Gastrocnemius medialis (tissue), 4 donors: Measurements from ENCODE around the gene ABR.

Source experiments
- POLR2A ChIP-seq, 2 donors: fragments of 450-650 bp; IDR thresholded peaks; one replicate each; pipeline ENCODE4 v1.6.1; 2017; ENCODE audit warnings: antibody characterized with exemption in 2 of 2, mild to moderate bottlenecking in 2 of 2, moderate library complexity in 2 of 2
- TF ChIP-seq, protein P1 (sequence below), 5 experiments: fragments of 450-650 bp in 3 of 5; fragments of 200-600 bp in 2 of 5; sonication (generic) in 2 of 5; IDR thresholded peaks in 4 of 5; conservative IDR thresholded peaks in 1 of 5; 1 replicate in 4 of 5; 2 replicates in 1 of 5; pipeline ENCODE4 v1.5.1; 2016 to 2019; ENCODE audit warnings: antibody characterized with exemption in 5 of 5, mild to moderate bottlenecking in 3 of 5, moderate library complexity in 3 of 5

DNA sequence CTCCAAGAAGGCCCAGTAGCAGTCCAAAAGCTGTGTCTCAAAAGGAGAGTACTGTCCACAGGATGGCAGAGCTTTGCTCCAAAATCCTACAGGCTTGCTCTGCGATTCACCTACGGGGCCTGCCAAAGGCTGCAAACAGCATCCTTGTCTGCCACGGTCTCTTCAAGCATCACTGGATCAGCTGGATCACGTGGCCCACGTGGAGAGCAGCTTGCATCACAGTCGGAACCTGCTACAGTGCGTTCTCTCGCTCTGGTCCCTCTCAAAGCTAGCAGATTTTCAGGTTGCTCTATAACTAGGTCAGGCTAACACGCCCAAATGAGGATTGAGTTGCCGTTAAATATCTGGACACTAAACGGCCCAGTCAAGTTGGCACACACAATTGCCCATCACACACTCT, 191.2 kb downstream of the ABR start:
- TF ChIP-seq, protein P1, sequence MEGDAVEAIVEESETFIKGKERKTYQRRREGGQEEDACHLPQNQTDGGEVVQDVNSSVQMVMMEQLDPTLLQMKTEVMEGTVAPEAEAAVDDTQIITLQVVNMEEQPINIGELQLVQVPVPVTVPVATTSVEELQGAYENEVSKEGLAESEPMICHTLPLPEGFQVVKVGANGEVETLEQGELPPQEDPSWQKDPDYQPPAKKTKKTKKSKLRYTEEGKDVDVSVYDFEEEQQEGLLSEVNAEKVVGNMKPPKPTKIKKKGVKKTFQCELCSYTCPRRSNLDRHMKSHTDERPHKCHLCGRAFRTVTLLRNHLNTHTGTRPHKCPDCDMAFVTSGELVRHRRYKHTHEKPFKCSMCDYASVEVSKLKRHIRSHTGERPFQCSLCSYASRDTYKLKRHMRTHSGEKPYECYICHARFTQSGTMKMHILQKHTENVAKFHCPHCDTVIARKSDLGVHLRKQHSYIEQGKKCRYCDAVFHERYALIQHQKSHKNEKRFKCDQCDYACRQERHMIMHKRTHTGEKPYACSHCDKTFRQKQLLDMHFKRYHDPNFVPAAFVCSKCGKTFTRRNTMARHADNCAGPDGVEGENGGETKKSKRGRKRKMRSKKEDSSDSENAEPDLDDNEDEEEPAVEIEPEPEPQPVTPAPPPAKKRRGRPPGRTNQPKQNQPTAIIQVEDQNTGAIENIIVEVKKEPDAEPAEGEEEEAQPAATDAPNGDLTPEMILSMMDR (IDR thresholded peaks at IDR 0.05 in 4 of 5, conservative IDR thresholded peaks at IDR 0.05 in 1 of 5) = no peak
- no peak for TF ChIP-seq POLR2A (IDR thresholded peaks at IDR 0.05)
